ENCODE measurements around the gene IWS1. TPM values are rescaled to one million over a fixed set of nuclear protein-coding genes. Genes with fewer than 3 reads are reported as not detected.

Gene IWS1
- total RNA-seq, 1 experiment from 2014 or later = 46.6 TPM

DNA sequence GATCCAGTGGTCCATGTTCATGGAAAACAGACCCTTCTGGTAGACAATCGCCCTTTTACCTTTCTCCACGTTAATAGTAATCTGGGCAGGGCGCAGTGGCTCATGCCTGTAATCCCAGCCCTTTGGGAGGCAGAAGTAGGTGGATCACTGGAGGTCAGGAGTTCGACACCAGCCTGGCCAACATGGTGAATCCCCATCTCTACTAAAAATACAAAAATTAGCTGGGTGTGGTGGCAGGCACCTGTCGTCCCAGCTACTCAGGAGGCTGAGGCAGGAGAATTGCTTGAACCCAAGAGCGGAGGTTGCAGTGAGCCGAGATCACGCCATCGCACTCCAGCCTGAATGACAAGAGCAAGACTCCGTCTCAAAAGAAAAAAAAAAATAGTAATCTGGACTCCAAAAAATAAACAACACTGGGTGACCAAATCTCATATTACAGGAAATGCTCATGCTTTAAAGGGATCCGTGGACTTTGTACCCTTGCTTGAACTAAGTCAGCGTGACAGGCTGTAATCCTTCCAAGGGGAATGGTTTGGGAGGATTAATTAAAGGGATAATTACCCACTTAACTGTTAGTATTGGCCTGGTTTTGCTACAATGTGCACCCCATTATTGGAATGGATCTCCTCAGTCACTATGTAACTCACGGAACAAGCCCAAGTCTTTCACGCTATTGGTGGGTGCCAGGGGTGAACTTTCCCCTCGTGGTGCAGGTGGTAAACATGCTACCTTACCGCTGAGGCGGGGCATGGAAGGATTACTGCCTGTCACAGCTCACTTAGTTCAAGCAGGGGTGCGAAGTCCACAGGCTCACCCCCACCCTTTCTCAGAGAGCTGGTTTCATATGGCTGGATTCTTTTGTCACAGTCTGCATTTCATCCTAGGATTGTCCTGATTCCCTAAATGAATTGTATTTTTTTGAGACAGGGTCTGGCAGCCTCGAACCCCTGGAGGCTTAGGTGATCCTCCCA, 71.4 kb downstream of the IWS1 start:
- no peak overlapping the region for H3K9ac ChIP-seq (ENCODE audit: low read length)
- RAD21 ChIA-PET (ENCODE audit: low non-redundant PET in 1 of 2, low total read pairs in 2 of 2, uncharacterized antibody in 2 of 2, unreplicated experiment in 2 of 2) = no interaction called here
- H3K79me2 ChIP-seq (ENCODE audit: insufficient read depth, low read length) = no peaks in the 10 kb centered on the region
- peak overlapping the region in 1 of 2 experiments; percentile 31; a peak in 1 of 4 replicates for H3K4me3 ChIP-seq (replicated peaks in 1 of 2; ENCODE audit: low read depth in 1 of 2, low read length in 2 of 2)
- no peaks in the 10 kb centered on the region for H3K9me3 ChIP-seq (ENCODE audit: control insufficient read depth in 1 of 2, insufficient read depth in 1 of 2, low read depth in 1 of 2, low read length in 2 of 2)
- no peak overlapping the region for H2AFZ ChIP-seq (ENCODE audit: low read depth, low read length, poor library complexity, severe bottlenecking)
- TF ChIP-seq ELF1 (IDR thresholded peaks at IDR 0.05; ENCODE audit: borderline replicate concordance, low read depth) (peak; percentile 25; the same call in 1 of the 2 replicates), CTCF (IDR thresholded peaks at IDR 0.05 in 2 of 3, conservative IDR thresholded peaks at IDR 0.05 in 1 of 3; ENCODE audit: borderline replicate concordance in 1 of 3, insufficient read depth in 1 of 3, low read depth in 2 of 3, low read length in 2 of 3) (no peak), MAX (IDR thresholded peaks at IDR 0.05) (0 out of 2 replicates have a peak, but pooled peaks have one; percentile 19), CBX3 (IDR thresholded peaks at IDR 0.05; ENCODE audit: low read depth) (0 out of 2 replicates have a peak, but pooled peaks have one; percentile 30)
- CTCF ChIA-PET = interaction anchor here (1.6 to 1.9 kb wide), 2 partner anchors 130 to 258 kb away, joined by 4 to 8 read pairs; no protein-coding TSS in a partner anchor
- BruUV-seq (replicated peaks) = no TSS peak
- intact Hi-C loops (cut with micrococcal nuclease) = no loop called here
- no peak for DNase-seq (ENCODE audit: low read depth, low spot score)
- H3K27me3 ChIP-seq (ENCODE audit: insufficient read depth, low read length) = no peaks in the 10 kb centered on the region
- no peaks in the 10 kb centered on the region for H3K9me2 ChIP-seq (ENCODE audit: insufficient read depth)
- H3K4me2 ChIP-seq (ENCODE audit: low read length) = peak overlapping the region; percentile 53
- H3K36me3 ChIP-seq (ENCODE audit: control insufficient read depth in 1 of 2, insufficient read depth in 2 of 2, low read length in 2 of 2) = no peaks in the 10 kb centered on the region
- POLR2A ChIA-PET = no interaction called here
- no peak overlapping the region for H3K27ac ChIP-seq (ENCODE audit: low read depth, low read length)
- H3K4me1 ChIP-seq (ENCODE audit: control insufficient read depth in 1 of 2, insufficient read depth in 2 of 2, low read length in 2 of 2) = peaks cover 17 to 25% of the 10 kb centered on the region in 2 experiments
- H4K20me1 ChIP-seq (ENCODE audit: insufficient read depth) = no peaks in the 10 kb centered on the region
- ATAC-seq = no peak

All from HCT116 (cell line).